COR-L47 (cell line): ENCODE measurements around the gene PRKCE.
A peak's percentile ranks its signal among the peaks of the same experiment; 100 is the strongest.

ENCODE experiments used
- DNase-seq: peaks from one replicate; lab custom pipeline; 2025; lab: John Stamatoyannopoulos, UW

PRKCE gene

DNA sequence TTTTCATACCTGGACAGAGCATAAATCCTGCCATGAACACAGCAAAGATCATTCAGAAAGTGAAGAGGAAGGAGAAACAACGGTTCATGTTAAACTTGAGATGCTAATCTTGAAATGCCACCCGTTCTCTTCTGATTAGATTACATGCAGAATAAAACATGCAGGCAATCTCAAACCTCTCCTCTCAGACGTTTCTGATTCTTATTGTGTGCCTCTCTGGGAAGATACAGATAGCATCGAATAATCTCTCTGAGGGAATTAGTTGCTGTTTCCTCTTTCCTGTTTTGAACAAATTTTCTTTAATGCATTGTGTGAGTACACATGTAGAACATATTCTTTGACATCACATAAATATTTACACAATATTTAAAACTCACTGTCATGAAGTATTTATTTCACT, 313.4 kb downstream of the PRKCE start:
- DNase-seq = no peak

DNA sequence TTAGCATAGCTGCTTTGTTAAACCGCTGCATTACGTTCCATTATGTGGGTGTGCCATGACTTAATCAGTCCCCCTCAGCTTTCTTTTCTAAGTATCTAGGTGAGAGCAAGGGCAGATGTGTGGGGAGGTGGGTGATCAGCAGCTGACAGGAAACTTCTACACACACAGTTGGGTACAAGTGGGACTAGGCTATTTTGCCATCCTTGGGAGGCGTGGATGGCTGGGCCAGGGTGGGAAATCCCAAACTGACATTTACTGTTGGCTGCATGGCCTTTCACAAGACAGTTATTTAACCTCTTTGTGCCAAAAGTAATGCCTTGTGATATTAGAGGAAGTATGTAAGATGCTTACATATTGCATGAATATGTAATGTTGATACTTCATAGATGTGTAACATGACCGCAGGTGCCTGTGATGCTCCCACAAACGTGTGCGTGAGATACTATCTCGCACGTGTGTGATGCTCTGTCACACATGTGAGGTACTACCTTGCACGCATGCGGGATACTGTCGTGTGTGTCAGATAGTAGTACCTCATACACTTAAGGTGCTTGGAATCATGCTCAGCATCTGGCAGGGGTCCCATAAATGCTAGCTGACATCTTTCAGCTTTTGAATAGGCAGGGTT, 314.5 kb downstream of the PRKCE start:
- no peak for DNase-seq

DNA sequence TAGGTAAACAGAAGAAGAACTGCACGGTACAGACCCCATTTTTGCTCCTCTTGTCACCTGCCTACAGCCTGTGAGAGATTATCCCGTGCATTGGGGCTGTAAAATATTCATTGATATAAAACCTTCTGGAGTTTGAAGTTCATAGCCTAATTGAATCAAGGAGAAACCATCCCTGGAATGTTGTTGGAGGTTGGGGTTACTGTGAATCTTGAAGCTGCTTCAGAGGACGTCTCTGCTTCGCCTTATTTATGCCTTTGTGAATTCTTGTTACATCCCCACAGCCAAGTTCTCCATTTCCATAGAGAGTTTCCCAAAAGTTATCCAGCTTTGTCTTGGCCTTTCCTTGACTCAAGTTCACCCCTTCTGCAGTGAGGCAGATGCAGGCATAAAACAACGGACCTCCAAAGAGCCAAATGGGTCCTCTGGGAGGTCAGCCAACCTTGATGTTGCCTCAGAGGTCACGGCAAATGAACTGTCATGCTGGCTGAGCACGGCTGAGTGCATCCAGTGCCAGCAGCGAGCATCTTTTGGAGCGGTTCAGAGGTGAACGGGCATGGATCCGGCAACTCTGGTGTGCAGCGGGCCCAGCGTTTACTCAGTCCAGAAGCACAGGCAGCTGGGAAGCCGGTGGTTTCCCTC, 317.6 kb downstream of the PRKCE start:
- no peak for DNase-seq

DNA sequence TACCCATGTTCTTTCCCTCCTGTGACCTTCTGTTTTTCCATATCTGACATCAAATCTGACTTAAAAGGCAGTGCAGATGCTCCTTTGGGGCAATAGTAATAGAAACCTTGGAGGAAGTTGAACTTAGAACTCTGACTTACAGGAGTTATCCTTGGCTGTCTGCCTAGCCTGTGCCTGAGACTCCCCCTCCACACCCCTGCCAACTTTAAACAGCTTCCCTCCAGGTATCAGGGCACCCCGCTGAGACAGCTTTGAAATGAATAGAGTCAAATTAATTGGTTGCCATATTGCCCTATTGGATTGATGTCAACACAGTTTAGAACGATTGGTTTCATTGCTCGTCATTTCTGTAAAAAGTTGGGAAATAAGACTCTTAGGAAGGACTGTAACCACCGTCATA, 322.0 kb downstream of the PRKCE start:
- peak; percentile 61 for DNase-seq

DNA sequence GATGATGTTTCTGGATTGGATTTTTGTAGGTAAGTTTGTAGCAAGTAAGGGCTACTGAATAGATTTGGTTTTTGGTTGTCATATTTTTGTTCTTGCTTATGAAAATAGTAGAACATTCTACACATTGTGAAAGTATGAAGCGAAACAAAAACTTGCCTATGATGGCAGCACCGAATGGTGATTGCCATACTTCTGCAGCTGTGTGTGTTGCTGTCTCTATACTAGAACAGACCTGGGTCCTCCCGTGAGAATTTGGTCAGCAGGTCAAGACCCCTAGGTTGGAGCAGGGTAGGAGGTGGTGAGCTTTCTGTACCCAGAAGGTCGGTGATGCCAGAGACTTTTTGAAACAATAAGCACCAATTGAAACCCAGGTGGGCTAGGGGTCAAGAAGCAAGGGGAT, 322.6 kb downstream of the PRKCE start:
- DNase-seq = no peak

DNA sequence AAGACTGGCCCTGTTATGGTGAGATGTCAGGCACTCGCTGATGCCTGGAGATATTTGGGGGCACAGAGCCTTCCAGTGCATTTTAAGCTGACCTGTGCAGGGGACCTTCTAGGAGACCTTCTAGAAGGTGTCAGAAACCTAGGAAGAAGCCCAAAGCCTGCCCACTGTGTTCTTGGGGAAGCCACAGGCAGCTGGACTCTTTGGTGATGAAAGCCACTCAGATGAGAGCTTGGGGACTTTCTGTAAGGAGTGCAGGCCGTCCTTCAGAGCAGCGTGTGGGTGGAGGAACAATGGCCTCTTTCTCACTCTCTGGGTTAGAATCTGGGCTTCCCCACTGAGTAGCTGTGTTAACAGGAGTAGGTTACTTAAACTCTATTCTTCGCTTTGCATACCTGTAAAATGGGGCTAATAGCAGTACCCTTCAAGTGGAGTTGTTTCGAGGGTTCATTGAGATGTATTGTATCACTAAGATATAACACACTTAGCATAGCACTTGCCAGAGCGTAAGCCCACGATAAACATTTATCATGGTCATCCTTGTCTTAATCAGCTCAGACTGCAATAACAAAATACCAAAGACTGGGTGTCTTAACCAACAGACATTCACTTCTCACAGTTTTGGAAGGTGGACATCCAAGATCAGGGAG, 323.4 kb downstream of the PRKCE start:
- no peak for DNase-seq

DNA sequence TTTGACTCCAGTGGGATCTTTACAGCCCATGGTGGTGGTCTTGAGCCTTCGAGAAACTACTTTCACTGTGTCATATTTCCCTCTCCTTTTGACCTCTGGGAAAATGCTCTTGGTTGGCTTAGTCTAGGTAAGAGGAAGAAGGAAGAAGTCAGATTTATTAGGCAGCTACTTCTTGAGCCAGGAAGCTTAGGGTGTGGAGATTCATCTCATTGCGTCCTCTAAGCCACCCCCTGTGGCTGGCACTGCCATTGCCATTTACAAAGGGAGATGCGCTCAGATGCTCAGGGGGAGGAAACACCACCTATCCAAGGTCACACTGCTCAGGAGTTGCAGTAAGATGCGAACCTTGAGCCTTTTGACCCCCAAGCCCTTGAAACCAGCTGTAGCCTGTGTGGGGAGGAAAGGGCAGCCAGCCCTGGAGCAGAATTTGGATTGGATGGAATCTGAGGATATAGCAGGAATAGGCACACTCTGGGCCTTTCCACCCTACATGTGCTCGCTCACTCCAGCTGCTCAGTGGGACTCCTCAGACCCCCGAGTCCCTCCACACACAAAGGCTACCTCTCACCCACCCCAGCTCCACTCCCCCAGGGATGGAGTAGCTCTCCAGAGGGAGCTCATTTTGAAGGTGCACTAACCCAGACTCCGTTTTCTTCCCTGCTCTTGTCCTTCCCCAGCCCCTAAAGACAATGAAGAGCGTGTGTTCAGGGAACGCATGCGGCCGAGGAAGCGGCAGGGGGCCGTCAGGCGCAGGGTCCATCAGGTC, 324.5 kb downstream of the PRKCE start:
- DNase-seq = no peak

DNA sequence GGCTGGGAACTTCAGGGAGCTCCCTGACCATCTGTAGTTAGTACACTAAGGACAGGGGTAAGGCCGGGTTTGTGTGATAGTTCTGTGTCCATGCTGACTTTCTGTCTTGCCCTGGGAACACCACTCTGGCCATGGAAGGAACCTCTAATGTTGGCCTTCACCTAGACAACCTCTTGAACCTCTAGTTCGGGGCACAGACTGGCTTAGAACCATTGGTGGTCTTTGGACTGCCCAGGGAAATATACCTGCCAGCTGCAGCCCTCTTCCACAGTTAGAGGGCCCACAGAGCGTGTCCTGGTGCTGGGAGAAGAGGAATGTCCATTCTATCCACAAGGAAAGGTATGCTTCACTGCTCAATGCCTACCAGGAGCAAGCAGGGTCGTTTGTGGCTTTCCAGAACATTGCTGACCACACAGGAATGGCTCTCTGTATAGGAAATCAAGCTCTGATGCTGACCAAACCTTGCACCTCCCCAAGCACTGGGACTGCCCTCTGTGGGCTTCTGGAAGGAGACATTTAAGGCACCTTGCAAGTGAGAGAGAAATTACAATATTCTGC, 326.9 kb downstream of the PRKCE start:
- no peak for DNase-seq

DNA sequence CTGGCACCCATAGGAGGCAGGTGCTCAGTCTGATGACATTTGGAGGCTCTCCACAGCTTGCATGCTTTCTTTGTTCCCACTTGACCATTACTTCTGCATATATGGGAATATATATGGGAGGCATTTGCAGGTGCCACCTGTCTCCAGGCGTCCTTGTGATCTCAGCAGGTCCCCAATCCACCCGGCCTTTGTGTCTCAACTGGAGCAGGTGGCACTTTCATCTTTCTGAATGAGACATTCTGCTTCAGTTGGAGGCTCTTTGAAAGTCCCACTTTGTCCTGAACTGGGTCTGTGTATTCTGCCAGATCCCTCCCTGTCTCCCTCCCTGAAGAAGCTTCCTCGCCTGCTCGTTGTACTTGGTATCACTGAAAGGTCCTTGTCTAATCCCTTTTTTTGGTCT, 327.6 kb downstream of the PRKCE start:
- peak; percentile 60 for DNase-seq

DNA sequence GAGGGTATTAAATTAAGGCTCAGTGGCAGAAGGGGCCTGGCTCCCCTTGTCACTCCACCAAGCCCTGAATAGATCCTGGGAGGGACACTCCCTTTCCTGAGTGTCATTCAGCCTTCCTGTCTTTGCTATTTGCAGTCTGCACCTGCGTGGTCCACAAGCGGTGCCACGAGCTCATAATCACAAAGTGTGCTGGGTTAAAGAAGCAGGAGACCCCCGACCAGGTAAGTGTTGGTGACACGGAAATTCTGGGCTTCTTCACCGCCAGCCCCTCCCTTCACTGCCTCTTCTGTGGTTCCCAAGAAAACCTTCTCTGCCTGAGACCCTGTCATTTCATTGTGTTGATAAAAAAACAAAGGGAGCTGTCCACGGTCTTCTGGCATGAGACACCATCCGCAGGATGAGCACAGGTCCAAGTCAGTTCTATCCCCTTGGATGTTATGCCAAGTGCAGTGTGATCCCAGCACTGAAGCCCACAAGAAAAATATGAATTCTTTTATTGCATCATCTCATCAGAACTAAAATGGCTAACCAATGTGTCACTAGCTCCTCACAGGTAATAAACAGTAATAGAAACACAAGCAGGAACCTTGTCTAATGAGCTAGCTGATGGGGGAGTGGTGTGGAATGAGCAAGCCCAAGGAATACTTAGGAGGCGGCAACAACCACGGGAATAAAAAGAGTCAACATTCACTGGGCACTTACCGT, 328.8 kb downstream of the PRKCE start:
- DNase-seq = no peak

DNA sequence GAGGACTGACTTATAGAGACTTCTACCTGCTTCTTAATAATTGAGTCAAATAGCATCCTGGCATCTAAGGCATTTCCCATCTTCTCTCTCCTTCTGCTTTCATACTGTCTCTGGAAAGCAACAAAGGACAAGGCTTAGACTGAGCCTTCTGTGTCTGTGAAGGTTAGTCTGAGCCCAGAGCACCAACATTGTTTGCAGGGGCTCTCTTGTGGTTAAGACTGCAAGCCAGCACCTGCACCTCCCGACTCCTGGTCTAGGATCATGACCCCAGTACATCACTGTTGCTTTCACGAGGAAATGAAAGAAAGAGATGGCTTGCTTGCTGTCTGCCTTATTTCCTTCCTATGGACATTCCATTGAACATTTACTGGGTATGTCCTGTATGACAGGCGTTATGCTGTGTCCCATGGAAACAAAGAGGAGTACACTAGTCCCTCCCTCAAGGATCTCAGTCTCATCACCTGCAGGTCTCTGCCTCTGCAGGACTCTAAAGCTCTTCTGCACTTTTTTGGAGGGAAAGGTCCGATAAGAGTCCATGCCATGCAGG, 330.0 kb downstream of the PRKCE start:
- DNase-seq = no peak

DNA sequence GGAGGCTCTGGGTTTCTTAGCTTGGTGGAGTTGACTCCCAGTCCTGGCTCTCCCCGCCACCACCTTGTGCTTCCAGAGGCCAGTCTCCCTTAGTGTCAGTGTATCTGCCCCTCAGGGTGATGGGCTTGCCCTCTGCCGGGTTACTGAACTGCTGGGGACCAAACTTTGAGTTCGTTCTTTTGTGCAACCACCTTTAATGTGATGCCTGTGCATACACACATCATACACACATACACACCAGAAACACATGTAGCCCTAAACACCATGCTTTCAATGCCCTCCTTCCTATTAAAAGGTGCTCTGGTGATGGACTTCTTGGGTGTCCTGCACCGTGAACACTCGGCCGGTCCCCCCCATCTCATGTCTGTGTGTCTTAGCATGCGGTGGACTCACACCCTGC, 330.6 kb downstream of the PRKCE start:
- DNase-seq = no peak

DNA sequence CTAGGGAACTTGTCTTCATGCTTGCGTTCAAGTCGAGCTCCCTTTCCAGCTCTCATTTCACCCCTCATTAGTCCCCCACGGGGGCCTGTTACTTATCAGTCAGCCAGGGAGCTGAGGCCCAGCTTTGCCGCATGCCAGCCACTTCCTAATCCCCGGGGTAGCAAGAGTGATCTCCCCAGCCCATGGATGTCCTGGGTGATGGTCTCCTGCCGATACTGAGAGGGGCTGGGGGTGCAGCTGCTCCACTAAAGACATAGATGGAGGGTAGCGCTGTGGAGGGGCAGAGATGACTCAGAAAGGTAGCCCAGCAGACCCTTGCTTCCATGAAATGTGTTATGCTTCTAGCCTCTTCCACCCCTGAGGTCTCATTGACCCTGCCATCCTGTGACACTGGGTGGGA, 331.7 kb downstream of the PRKCE start:
- no peak for DNase-seq

DNA sequence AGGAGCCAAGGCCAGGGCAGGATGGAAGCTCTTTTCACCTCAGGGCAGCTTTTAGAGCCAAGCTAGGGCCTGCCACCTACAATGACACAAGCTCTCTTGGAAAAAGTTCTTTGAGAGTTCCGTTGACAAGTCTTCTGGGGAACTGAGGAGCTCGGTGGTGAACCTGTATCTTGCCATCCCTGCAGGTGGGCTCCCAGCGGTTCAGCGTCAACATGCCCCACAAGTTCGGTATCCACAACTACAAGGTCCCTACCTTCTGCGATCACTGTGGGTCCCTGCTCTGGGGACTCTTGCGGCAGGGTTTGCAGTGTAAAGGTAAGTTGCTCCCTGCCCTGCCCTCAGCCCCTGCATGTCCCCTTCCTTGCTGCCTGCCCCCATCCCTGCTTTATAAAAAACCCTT, 332.9 kb downstream of the PRKCE start:
- no peak for DNase-seq

DNA sequence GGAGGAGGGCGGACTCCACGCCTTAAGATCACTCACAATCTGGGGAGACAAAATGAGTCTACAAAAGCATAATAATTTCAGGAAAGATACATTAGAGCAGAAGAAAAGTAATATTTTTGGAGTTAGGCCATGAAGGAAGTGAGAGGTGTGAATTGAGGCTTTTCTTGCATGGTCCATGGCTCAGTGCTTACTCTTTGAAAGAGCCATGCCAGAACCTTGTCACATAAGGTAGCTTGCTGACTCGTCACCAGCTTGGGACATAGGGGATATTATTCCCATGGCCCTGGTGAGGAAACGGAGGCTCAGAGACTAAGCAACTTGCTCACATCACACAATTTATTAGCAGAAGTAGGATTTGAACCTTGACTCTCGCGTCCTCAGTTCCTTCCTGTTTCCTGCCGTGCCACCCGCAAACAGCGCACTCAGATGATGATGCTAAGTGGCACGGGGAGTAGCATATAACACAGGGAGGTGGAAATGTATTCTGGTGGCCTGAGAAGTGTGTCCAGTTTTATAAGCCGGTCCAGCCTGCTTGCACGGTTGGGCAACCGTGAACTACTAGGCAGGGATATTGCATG, 333.5 kb downstream of the PRKCE start:
- no peak for DNase-seq

DNA sequence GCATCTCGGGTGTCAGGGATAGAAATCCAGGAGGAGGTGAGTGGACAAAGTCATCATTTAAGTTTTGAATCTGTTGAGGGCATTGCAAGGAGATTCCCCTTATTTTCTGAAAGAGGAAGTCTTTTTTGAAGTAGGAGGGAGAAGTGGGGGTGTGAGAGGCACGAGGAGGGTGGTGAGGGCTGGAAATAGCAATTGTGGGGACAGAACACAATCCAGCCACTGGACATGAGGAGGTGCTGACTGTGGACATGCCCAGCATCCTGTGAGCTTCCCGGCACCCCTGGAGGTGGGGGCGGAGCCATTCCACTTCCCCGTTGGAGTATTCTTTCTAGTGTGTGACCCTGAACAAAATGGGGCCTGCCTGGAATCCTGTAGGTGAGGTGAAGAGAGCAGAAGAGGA, 335.0 kb downstream of the PRKCE start:
- DNase-seq = no peak

DNA sequence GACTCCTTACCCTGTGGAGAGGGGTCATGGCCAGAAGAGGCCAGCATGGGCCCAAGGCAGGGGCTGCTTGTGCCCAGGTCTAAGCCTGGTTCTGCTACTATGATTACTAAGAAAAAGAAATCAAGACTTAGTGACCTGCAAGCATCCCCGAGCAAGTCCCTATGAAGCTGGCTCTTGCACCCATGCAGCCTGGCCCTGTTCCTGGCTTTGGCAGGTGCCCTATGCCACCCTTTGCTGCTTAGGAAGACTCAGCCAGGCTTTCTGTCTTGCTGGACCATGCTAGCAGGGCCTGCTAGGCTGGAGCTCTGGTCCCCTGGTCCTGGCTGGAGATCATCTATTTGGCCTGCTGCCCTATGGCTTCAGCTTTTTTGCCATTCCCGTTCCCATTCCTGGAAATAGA, 336.4 kb downstream of the PRKCE start:
- no peak for DNase-seq

DNA sequence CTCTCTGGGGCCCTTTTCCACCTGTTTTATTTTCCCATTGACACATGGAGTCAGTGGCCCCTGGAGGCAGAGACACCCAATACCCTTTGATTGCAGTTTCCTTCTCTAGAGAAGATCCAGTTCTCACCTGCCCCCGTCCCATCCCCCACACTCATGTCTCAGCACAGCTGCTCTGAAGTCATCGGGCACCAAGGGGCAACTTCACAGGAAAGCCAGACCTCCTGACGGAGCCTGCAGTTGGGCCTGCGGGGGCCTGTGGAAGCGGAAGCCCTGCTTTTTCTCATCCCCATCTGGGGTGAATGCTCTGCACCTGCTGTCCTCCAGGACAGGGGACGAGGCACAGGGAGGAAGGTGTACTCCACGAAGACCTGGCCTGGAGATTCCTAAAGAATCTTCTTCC, 337.4 kb downstream of the PRKCE start:
- no peak for DNase-seq

DNA sequence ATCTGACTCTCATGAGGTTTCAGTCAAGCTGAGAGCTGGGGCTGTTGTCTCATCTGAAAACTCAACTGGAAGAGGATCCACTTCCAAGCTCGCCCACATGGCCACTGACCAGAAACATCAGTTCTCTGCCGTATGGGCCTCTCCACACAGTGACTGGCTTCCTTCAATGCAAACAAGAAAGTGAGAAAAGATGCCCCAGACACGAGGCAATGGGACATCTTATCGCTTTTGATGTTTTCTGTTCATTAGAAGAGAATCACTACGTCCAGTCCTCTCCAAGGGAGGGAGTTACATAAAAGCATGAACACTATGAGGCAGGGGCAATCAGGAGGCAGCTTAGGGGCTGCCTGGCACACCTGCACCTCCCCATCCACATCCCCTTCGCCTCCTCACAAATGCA, 338.7 kb downstream of the PRKCE start:
- no peak for DNase-seq

DNA sequence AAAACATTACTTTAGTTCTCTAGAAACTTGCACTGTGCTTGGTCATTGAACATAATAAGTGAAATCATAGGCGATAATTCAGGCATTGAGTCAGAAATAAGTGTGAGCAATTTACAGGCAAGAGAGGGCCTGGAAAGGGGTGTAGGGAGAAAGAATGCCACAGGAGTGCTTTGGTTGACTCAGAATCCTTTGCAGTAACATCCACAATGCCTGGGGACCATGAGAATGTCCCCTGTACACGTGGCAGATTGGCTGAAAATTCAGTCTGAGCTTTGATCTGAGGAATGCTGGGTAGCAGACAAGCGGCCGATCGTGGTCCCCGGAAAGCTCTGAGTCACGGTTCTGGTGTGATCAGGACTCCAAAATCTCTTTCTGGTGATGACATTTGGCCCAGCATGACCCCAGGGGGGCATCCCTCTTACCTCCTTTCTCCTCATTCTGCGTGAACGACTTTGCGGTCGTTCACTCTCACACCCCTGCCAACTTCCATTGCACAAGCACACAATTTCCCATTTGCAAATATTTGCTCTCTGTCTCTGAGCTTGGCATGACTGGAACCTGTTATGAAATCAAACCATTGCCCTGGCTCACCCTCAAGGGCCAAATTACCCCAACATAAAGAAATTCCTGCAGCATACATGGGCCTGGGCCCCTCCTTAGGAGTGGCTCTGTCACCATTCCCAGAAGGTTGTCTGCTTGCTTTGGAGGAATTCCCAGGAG, 340.7 kb downstream of the PRKCE start:
- peak; percentile 1 for DNase-seq
